Measurements from ENCODE around the gene HORMAD2. TPM values are rescaled to one million over a fixed set of nuclear protein-coding genes. Genes with fewer than 3 reads are reported as not detected.

The HORMAD2 gene
- total RNA-seq, 1 donor from 2014 or later = not detected

- H3K9me3 ChIP-seq = no peaks in the 10 kb centered on the region
- H3K36me3 ChIP-seq = no peaks in the 10 kb centered on the region
- H3K27ac ChIP-seq = no peak overlapping the region
- DNase-seq = no peak
- no peak for ATAC-seq
- no peaks in the 10 kb centered on the region for H3K27me3 ChIP-seq
- H3K4me1 ChIP-seq = no peaks in the 10 kb centered on the region
- no peak overlapping the region for H3K4me3 ChIP-seq
- intact Hi-C loops (cut with DNase I) = no loop called here
- TF ChIP-seq CTCF (IDR thresholded peaks at IDR 0.05) = no peak
These were observed 95.5 kb downstream of the HORMAD2 start for GRCh38 chr22:30175690-30176288.

- TF ChIP-seq CTCF (IDR thresholded peaks at IDR 0.05) = no peak
- no peak for DNase-seq
- no peaks in the 10 kb centered on the region for H3K36me3 ChIP-seq
- H3K9me3 ChIP-seq = no peaks in the 10 kb centered on the region
- H3K27me3 ChIP-seq = no peaks in the 10 kb centered on the region
- ATAC-seq = no peak
- H3K4me1 ChIP-seq = no peaks in the 10 kb centered on the region
- no peak overlapping the region for H3K27ac ChIP-seq
- intact Hi-C loops (cut with DNase I) = no loop called here
- no peak overlapping the region for H3K4me3 ChIP-seq
These were observed 96.2 kb downstream of the HORMAD2 start for GRCh38 chr22:30176431-30176830.

GRCh38 chr22:30178181-30179126 lies 98.2 kb downstream of the HORMAD2 start:
- no peak for ATAC-seq
- intact Hi-C loops (cut with DNase I) = no loop called here
- no peak for DNase-seq
- H3K27ac ChIP-seq = no peak overlapping the region
- H3K27me3 ChIP-seq = no peaks in the 10 kb centered on the region
- no peak overlapping the region for H3K4me3 ChIP-seq
- no peaks in the 10 kb centered on the region for H3K4me1 ChIP-seq
- H3K36me3 ChIP-seq = no peaks in the 10 kb centered on the region
- no peaks in the 10 kb centered on the region for H3K9me3 ChIP-seq
- TF ChIP-seq CTCF (IDR thresholded peaks at IDR 0.05) = no peak

GRCh38 chr22:30180616-30181015 lies 100.4 kb downstream of the HORMAD2 start:
- intact Hi-C loops (cut with DNase I) = no loop called here
- no peaks in the 10 kb centered on the region for H3K4me1 ChIP-seq
- no peak overlapping the region for H3K4me3 ChIP-seq
- DNase-seq (no peak), ATAC-seq (no peak)
- no peaks in the 10 kb centered on the region for H3K9me3 ChIP-seq
- TF ChIP-seq CTCF (IDR thresholded peaks at IDR 0.05) = no peak
- H3K36me3 ChIP-seq = no peaks in the 10 kb centered on the region
- H3K27ac ChIP-seq = no peak overlapping the region
- H3K27me3 ChIP-seq = no peaks in the 10 kb centered on the region

- no peak for TF ChIP-seq CTCF (IDR thresholded peaks at IDR 0.05)
These were observed 101.4 kb downstream of the HORMAD2 start for GRCh38 chr22:30181459-30182349.

More at GRCh38 chr22:30181459-30182349, 101.4 kb downstream of the HORMAD2 start:
- Histone ChIP-seq H3K27me3 (no peaks in the 10 kb centered on the region), H3K36me3 (no peaks in the 10 kb centered on the region), H3K4me3 (no peak overlapping the region), H3K4me1 (no peaks in the 10 kb centered on the region), H3K9me3 (no peaks in the 10 kb centered on the region), H3K27ac (no peak overlapping the region)
- ATAC-seq (no peak), DNase-seq (no peak)
- intact Hi-C loops (cut with DNase I) = no loop called here

All from upper lobe of right lung (tissue), 1 donor.